ENCODE data around the gene FMNL1. TPM values are rescaled to one million over a fixed set of nuclear protein-coding genes. Genes with fewer than 3 reads are reported as not detected.
"Not testable (repeated sequence)": the region's sequence is repeated elsewhere in the genome, so short reads cannot be mapped to it uniquely, and the experiment has no call there.

Gene FMNL1
- total RNA-seq, 1 experiment from 2014 or later: 17.9 TPM

DNA sequence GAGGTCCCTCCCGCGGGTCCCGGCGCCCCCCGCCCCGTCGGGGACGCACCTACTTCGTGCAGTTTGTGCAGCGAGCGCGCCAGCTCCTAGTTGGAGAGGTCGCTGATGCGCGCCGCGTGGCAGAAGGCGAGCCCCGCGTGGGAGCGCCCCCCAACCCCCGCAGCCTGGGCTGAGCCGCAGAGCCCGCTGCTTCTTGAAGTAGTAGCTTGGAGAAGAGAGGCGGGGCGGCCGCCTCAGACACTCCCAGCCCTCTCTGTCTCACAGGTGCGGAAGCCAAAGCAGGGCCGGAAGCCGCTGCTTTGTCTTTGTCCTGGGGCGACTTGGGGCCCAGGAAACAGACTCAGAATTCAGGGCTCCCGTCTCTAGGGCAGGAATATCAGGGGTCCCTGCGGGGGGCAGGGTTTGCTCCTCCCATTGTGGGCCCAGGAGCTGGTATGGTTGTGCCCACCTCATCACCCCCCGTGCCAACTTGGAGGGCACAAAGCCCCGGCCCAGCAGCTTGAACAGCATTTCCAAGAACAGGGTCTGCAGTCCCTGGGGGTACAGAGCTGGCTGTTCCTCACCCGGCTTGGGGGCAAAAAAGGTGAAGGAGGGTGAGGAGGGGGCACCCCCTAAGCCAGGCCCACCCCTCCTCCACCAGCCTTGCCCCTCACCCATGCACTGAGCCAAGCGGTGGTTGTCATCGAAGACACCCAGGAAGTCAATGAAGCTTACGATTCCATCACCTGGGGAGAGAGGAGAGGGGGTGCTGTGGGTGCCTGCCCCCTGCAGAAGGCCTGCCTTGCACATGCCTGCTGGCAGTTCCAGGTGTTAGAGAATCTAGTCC is 26.7 kb downstream of the FMNL1 start:
- DNase-seq (ENCODE audit: low spot score): peak; percentile 34
- in situ Hi-C loops (cut with HindIII; ENCODE audit: low sequenced_read_pairs): loop anchor here (5.0 kb wide), 1 partner anchor 64 kb away; no protein-coding TSS in a partner anchor

DNA sequence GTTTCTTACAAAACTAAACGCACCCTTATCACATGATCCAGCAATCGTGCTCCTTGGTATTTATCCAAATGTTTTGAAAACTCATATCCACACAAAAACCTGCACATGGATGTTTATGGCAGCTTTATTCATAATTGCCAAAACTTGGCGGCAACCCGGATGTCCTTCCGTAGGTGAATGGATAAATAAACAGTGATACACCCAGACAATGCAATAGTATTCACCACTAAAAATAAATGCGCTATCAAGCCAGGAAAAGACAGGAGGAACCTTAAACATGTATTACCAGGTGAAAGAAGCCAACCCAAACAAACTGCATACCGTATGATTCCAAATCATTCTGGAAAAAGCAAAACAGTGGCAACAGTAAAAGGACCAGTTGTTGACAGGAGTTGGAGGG is 30.2 kb downstream of the FMNL1 start:
- in situ Hi-C loops (cut with HindIII; ENCODE audit: low sequenced_read_pairs): no loop called here
- no peak for DNase-seq (ENCODE audit: low spot score)

DNA sequence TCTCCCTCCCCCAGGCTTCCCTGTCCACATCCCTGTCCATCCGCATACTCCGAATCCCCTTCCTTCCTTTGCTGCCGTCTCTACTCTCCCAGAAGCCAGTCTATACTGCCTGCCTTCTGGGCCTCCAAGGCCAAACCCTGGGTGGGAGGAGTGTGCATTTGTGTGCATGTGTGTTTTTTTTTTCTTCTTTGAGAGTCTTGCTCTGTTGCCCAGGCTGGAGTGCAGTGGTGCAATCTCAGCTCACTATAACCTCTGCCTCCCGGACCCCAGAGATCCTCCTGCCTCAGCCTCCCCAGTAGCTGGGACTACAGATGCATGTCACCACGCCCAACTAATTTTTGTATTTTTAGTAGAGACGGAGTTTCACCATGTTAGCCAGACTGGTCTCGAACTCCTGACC is 31.6 kb downstream of the FMNL1 start:
- DNase-seq (ENCODE audit: low spot score); in situ Hi-C loops (cut with HindIII; ENCODE audit: low sequenced_read_pairs): not testable (repeated sequence)

DNA sequence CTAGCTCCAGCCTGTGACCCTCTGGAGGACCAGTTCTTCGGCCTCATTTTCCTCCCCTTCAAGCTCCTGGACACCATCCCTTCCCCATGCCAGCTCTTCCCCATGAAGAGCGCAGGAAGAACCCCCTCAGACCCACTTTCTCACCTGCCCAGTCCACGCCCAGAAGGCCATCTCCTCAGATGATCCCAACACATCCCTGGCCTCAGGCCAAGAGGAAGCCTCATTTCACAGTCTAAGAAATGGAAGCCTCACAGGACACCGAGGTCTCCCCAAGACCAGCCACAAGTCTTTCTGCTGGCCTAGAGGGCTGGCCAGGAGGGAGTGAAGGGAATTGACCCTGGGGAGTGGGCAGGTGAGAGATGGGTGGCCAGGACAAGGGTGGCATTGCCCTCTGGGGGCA is 32.2 kb downstream of the FMNL1 start:
- no peak for DNase-seq (ENCODE audit: low spot score)
- in situ Hi-C loops (cut with HindIII; ENCODE audit: low sequenced_read_pairs): no loop called here

DNA sequence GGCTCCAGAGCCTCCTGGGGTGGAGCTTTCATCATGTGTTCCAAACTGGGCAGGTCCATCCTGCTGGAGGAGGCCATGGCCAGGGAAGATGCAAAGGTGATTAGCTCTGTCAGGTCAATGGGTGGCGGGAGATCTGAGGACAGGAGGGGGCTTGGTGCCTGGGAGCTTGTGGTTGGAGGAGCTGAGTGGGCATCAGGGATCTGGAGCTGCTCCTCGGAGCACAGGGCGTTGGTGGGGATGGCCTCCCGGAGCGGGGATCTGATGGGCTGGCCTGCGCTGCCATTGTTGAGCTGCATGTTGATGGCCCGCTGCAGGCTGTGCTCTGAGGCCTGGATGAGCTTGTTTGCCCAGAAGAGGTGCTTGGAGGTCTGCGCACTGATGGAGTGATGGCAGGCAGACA is 33.7 kb downstream of the FMNL1 start:
- DNase-seq (ENCODE audit: low spot score): no peak
- in situ Hi-C loops (cut with HindIII; ENCODE audit: low sequenced_read_pairs): no loop called here

- in situ Hi-C loops (cut with HindIII; ENCODE audit: low sequenced_read_pairs): no loop called here
These were observed 34.7 kb downstream of the FMNL1 start for GRCh38 chr17:45256114-45256966.

DNA sequence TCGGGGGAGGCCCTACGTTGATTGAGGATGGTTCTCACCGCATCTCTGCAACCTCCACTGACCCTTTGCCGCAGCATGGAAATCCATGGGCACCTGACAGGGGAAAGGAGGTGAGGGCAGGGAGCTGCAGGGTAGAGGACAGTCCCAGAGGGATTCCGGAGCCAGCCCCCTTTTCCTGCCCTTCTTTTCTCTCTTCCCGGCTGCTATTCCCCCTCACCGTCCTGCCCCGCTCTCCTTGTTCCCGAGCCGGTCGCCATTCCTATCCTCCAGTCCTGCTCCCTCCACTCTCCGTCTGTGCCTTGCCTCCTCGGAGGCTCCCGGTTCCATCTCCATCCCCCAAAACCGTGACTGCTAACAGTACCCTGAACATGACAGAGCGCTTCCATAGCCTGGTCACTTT is 35.4 kb downstream of the FMNL1 start:
- no peak for DNase-seq (ENCODE audit: low spot score)
- in situ Hi-C loops (cut with HindIII; ENCODE audit: low sequenced_read_pairs): no loop called here

More at GRCh38 chr17:45256114-45256966, 34.7 kb downstream of the FMNL1 start:
- DNase-seq (ENCODE audit: low spot score): no peak

GRCh38 chr17:45258981-45259380 is 37.3 kb downstream of the FMNL1 start:
- no peak for DNase-seq (ENCODE audit: low spot score)
- in situ Hi-C loops (cut with HindIII; ENCODE audit: low sequenced_read_pairs): no loop called here

- in situ Hi-C loops (cut with HindIII; ENCODE audit: low sequenced_read_pairs): no loop called here
- DNase-seq (ENCODE audit: low spot score): no peak
These were observed 38.6 kb downstream of the FMNL1 start for GRCh38 chr17:45260204-45260783.

GRCh38 chr17:45261577-45262515 is 40.2 kb downstream of the FMNL1 start, which contains the start of gene SPATA32:
Gene SPATA32 (minus strand): TSS chr17:45262094. CDS start chr17:45262016, 78 bp downstream.
- DNase-seq (ENCODE audit: low spot score): peak; percentile 78
- in situ Hi-C loops (cut with HindIII; ENCODE audit: low sequenced_read_pairs): no loop called here

- in situ Hi-C loops (cut with HindIII; ENCODE audit: low sequenced_read_pairs): no loop called here
- DNase-seq (ENCODE audit: low spot score): peak; percentile 37
These were observed 41.1 kb downstream of the FMNL1 start for GRCh38 chr17:45262516-45263476.

DNA sequence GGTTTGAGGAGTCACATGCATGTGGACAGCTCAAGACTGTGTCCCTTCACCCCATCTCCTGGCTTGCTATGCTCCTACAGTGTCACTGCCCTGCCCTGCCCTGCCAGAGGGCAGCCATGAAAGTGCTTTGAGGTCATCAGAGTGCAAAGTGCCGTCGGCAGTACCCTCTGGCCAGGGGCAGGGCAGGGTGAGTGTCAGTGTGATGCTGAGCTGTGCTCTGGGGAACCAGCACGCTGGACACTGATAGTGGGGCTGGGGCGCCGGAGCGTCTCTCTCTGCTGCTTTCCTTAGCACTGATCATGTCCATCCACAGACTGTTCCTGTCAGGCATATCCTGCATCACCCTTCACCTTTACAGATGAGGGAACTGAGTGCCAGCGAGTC is 41.8 kb downstream of the FMNL1 start:
- DNase-seq (ENCODE audit: low spot score): no peak
- in situ Hi-C loops (cut with HindIII; ENCODE audit: low sequenced_read_pairs): no loop called here

DNA sequence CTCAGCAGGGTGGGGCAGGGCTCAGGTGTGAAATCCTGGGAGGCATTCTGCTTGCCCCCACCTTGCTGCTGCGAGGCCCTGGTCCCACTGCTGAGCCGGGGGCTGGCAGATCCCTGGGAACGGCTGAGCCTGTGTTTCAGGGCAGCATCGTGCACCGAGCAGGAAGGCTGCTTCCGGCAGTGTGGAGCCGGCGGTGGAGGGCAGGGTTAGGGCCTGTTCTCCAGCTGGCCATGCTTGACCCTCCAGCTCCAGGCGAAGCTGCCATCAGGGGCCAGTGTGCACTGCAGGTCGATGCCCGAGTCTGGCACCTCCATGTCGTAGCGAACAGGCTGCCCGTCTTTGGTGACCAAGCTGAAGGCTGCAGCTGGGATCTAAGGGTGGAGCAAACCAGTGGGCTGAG is 42.7 kb downstream of the FMNL1 start:
- no peak for DNase-seq (ENCODE audit: low spot score)
- in situ Hi-C loops (cut with HindIII; ENCODE audit: low sequenced_read_pairs): no loop called here

GRCh38 chr17:45264988-45265387 is 43.3 kb downstream of the FMNL1 start:
- in situ Hi-C loops (cut with HindIII; ENCODE audit: low sequenced_read_pairs): no loop called here

GRCh38 chr17:45265821-45266220 is 44.1 kb downstream of the FMNL1 start:
- DNase-seq (ENCODE audit: low spot score): no peak

More at GRCh38 chr17:45264988-45265387, 43.3 kb downstream of the FMNL1 start:
- no peak for DNase-seq (ENCODE audit: low spot score)

DNA sequence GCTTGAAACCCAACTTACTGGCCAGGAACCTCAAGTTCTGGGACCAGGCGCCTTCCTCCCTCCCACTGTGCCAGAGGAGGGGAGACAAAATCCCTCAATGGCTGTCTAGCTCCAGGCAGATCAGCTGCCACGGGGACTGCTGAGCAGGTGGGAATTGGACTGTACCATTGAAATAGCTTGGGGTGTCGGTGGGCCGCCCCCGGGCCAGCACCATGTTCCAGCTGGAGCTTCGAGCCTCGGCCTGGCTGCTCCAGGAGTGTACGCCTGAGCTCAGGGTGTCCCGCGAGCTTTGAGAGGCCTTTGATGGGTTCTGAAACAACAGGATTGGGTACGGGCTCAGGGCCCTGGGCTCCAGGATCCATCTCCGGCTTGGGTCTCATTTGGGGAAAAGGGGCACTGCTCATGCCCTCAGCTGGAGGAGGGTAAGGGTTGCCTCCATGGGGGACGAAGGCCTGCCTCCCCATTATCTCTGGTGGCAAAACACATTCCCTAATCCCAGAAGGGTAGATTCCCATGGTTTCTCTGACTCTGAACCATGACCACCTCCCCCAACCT is 44.8 kb downstream of the FMNL1 start:
- in situ Hi-C loops (cut with HindIII; ENCODE audit: low sequenced_read_pairs): no loop called here
- no peak for DNase-seq (ENCODE audit: low spot score)

More at GRCh38 chr17:45265821-45266220, 44.1 kb downstream of the FMNL1 start:
- in situ Hi-C loops (cut with HindIII; ENCODE audit: low sequenced_read_pairs): no loop called here

GRCh38 chr17:45267436-45268055 is 45.9 kb downstream of the FMNL1 start:
- no peak for DNase-seq (ENCODE audit: low spot score)

More at GRCh38 chr17:45267436-45268055, 45.9 kb downstream of the FMNL1 start:
- in situ Hi-C loops (cut with HindIII; ENCODE audit: low sequenced_read_pairs): no loop called here

Data from G401 (cell line).